Activated CD4-positive, CD25-positive, alpha-beta regulatory T cell treated with anti-CD3 and anti-CD28 coated beads, Interleukin-2, amount 50 U/mL, for 72 hours (primary cell): Measurements from ENCODE around the gene ZNRD2.

Source experiments
- DNase-seq: peaks from one replicate; pipeline ENCODE4 v3.0.0; 2021

The ZNRD2 gene

GRCh38 chr11:65574109-65574810 is 4.0 kb downstream of the ZNRD2 start:
- peak; percentile 87 for DNase-seq

DNA sequence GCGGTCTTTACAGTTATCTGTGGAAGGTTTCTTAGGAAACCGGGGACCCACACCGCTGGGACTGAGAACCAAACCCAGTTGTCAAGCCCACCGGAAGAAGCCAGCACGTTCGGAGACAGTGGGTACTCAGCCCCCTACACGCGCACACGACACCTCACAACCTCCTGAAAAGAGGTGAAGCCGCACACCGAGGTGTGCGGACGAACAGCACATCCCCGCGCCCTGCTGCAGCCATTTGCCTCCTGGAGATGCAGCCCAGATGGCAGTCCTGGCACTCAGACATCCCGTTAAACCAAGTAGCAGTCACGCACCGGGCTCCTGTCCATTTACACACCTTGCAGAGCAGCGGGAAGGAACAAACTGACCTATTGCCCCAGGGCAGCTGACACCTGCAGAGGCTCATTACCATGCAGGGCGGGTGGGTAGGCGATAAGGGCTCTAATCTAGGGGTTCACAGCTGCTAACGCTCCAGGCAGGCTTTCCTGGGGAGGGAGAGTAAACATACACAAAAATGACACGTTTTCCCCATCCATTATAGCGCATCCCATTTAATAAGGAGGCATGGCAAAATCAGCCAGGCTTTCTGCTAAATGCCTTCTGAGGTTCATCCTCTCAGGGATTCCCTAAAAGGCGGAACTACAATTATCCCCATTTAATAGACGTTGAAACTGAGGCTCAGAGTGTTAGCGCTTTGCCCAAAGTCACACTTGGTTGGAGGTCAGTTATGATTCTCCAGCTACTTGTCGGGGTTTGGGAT is 4.7 kb downstream of the ZNRD2 start:
- no peak for DNase-seq

DNA sequence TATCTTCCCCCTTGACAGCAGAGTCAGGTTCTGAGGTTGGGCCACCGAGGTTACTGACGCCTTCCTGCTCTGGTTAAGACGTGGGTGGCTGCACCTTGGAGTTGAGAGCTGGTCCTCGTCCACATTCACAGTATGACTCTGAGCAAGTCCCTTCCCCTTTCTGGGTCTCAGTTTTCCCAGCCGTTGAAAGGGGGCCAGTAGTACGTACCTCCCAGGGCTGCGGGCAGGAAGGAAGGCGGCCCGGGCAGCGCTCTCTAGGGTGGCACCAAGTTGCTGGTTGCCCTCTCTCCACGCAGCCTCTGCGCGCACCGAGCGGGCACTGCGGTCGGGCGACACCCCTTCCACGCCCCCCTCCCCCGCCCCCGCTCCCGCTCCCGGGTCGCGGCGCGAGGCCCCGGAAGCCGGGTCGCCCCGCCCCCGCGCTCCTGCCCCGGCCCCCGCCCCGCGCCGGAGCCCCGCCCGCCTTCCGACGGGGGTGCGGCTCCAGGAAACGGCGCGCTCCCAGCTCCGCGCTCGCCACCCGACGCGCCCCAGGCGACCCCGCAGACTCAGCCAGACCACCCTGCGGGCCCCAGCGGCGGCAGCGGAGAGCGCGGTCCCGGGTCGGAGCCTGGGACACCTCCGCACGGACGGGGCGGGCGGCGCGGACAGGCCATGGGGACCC is 5.4 kb downstream of the ZNRD2 start, which contains the start of gene EHBP1L1:
Gene EHBP1L1 (plus strand): TSS at position 486 of the 664 bp plus-strand sequence. CDS start 250 bp downstream, outside the sequence.
- peak; percentile 74 for DNase-seq

DNA sequence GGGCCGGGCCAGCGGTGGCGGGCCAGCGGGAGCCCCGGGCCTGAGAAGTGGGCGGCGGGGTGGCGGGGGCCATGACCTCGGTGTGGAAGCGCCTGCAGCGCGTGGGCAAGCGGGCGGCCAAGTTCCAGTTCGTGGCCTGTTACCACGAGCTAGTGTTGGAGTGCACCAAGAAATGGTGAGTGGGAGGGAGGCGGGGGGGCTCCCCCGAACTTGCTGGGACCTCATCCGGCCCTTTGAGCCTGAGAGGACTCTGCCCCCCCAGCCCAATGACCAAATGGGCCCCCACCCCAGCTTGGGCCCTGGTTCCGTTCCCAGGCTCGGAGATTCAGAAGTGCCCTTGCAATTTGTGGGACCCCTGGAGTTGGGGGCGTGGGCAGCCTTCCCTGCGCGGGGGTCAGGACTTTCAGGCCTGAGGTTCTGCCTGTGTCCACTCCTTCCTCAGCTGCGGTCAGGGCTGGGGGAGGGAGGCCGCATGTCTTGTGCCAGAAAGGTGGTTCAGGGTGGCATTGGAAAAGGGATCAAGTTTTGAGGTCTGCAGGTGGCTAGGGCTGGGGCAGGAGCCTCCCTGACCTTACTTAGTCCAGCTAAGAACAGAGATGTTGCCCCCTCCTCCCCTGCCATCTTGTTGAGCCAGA is 6.1 kb downstream of the ZNRD2 start:
- DNase-seq: no peak

DNA sequence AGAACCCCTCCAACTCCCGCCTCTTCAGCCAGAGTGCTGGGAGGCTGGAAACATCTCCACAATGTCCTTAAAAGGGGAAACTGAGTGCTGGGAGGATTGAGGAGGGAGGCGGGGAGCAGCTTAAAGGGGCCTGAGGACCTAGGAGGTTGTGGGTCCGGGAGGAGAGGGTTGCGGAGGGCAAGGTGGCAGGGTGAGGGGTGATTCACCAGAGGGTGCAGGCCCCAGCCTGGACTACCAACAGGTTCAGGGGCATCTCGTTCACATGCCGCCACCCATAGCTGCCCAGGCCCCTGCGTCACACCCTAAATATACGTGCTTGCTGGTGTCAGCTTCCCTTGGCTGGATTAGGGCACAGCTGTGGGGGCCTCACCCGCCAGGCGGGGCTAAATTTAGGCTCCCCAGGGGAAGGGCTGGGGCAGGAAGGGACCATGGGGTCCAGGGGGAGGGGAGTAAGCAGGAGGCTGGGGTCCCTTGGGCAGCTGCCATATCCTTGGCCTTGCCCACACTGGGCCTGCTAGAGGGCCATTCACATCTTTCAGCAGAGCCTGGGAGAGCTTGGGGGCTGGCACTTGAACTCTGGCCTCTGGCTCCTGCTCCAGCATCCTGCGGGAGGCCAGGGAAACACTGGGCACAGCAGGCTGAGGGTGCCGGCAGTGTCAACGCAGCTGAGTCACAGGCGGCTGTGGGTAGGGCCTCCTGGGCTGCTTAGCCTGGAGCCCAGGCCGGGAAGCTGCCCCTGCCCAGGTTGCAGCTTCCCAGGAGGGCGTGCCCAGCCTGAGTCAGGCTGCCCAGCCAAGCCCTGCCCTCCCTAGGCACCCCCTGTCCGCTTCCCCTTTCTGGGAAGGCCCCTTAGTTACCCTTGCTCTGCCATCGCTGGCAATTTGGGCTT is 6.8 kb downstream of the ZNRD2 start:
- DNase-seq: no peak

DNA sequence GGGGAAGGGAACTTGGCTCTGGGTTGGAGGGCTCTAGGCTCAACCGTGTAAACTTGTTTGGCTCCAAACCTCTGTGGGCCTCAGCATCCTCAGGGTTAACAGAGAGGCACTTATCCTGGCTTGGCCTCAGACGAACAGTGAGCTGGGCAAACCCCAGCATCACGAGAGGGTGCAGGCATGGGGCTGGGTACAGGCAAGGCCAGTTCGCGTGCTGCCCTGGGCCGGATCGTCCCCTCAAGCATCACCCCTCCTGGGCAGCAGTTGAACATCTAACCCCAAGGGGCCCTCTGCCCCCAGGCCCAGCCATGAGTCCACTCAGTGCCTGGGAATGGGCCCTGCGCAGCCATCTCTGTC is 7.5 kb downstream of the ZNRD2 start:
- DNase-seq: no peak

DNA sequence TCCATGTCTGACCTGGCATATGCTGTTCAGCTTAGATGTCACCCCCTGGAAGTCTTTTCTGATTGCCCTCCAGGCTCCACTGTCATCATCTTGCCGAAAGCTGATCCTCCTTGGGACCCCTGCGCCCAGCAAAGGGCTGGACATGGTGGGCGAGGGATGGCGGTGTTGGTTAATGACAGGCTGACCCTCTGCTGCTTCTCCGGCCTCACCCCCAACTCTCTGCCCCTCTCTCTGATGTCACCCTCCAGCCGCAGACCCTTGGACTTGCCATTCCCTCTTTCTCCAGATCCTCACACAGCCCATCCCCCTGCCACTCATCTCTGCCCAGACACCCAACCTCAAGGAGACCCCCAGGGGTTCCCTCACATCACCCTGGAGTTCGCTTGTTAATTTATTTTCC is 7.9 kb downstream of the ZNRD2 start:
- DNase-seq: no peak

DNA sequence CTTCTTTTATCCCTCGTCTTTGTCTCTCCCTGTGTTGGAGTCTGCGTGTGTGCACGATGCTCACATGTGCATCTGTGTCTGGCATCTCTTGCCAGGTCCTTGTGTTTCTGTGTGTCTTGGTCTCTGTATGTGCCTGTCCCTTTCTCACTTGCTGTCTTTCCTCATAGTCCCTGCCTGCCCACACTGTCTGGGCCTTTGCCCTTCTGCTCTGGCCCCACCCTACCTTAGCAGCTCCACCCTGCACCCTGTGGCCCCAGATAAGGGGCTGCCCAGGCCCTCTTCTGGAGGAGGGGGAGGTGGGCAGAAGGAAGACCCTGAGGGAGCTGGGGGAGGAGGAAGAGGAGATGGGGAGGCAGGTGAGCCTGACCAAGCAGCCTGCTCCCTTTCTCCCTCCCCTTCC is 8.4 kb downstream of the ZNRD2 start:
- DNase-seq: no peak

DNA sequence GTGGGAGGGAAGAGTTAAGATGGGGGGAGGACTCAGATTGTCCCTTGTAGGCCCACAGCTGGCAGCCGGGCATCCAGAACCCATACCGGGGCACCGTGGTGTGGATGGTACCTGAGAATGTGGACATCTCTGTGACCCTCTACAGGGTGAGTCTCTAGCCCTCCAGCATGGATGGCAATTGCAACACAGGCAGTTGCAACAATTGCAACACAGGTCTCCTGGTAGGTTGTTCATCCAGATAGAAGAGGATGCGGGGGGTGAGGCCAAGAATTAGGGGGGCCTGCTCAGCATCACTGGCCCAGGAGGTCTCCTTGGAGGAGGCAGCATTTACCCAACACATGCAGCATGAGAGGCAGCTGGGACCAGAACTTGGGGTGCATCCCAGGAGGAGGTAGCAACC is 9.0 kb downstream of the ZNRD2 start:
- DNase-seq: no peak

DNA sequence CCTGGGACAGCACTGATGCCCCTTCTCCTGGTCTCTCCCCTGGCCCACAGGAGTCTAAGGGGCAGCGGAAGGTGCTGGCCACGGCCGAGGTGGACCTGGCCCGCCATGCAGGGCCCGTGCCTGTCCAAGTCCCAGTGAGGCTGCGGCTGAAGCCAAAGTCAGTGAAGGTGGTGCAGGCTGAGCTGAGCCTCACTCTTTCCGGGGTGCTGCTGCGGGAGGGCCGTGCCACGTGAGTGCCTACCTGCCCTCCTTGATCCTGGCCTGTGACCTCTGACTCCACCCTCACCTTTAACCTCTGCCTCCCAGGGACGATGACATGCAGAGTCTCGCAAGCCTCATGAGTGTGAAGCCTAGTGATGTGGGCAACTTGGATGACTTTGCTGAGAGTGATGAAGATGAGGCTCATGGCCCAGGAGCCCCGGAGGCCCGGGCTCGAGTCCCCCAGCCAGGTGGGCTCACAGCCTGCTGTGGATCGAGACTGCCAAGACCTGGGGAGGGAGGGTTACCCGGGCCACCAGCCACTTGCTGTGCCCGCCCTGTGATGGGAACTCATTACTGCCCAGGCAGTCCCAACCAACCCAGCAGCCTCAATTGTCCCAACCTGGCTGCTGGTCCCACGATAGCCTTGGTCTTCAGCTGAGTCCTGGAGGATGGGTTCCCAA is 9.9 kb downstream of the ZNRD2 start:
- no peak for DNase-seq

- DNase-seq: no peak
These were observed 10.5 kb downstream of the ZNRD2 start for GRCh38 chr11:65580756-65581155.

GRCh38 chr11:65581928-65582327 is 11.7 kb downstream of the ZNRD2 start:
- DNase-seq: no peak

DNA sequence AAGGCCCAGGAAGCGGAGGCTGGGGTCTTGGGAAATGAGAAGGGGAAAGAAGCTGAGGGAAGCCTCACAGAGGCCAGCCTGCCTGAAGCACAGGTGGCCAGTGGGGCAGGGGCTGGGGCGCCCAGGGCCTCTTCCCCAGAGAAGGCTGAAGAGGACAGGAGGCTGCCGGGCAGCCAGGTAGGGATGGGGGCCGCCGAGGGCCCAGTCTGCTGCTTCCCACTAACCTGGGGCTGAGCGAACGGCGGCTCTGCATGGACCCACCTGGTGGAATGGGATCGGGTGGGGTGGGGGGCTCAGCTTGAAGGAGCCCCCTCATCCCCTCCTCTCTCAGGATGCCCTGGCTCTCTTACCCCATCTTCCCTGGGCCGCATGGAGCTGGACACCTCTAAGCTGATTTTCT is 13.3 kb downstream of the ZNRD2 start:
- DNase-seq: no peak

DNA sequence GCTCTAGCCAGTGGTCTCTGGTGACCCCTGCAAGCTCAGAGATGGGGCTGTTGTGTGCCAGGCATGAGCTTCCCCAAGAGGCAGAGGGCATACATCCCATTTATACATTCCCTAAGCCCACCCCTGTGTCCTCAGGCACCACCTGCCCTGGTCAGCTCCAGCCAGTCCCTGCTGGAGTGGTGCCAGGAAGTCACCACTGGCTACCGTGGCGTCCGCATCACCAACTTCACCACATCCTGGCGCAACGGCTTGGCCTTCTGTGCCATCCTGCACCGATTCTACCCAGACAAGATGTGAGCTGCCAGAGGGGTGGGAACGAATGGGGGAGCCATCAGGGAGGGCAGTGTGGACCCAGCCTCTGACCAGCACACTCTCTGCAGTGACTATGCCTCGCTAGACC is 13.8 kb downstream of the ZNRD2 start:
- no peak for DNase-seq

- DNase-seq: no peak
These were observed 14.5 kb downstream of the ZNRD2 start for GRCh38 chr11:65584723-65585171.

DNA sequence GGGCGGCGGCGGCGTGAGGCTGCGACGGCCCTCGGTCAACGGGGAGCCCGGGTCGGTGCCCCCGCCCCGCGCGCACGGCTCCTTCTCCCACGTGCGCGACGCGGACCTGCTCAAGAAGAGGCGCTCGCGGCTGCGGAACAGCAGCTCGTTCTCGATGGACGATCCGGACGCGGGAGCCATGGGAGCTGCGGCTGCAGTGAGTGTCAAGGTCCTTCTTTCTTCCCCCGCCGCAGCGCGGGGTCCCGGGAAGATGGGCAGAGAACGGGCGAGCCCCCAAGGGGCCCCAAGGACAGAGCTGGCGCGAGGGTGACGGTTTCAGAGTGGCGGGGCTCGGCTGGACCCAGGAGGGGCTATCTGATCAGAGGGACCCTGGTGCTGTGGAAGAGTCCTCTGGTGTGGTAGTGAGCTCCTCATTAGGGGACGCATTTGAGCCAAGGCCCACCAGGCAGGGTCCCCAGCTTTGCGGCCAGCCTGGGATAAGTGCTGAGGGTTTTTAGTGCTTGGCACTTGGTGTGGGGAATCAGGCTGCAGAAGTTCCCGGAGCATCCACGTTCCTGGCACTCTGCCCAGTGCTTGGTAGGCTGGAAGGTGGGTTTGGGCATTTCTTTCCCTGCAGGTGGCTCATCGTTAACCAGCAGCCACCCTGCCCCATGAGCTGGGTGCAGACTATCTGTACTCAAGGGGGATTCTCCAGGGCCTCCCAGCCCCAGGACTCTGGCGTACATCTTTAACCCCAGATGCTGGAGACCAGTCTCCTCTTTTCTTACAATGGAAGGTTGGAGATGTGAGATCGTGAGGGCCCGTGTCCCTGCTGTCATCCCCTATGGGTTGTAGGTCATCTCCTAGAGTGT is 15.3 kb downstream of the ZNRD2 start:
- DNase-seq: no peak

- DNase-seq: no peak
These were observed 16.0 kb downstream of the ZNRD2 start for GRCh38 chr11:65586247-65586630.

- no peak for DNase-seq
These were observed 16.4 kb downstream of the ZNRD2 start for GRCh38 chr11:65586676-65587075.

DNA sequence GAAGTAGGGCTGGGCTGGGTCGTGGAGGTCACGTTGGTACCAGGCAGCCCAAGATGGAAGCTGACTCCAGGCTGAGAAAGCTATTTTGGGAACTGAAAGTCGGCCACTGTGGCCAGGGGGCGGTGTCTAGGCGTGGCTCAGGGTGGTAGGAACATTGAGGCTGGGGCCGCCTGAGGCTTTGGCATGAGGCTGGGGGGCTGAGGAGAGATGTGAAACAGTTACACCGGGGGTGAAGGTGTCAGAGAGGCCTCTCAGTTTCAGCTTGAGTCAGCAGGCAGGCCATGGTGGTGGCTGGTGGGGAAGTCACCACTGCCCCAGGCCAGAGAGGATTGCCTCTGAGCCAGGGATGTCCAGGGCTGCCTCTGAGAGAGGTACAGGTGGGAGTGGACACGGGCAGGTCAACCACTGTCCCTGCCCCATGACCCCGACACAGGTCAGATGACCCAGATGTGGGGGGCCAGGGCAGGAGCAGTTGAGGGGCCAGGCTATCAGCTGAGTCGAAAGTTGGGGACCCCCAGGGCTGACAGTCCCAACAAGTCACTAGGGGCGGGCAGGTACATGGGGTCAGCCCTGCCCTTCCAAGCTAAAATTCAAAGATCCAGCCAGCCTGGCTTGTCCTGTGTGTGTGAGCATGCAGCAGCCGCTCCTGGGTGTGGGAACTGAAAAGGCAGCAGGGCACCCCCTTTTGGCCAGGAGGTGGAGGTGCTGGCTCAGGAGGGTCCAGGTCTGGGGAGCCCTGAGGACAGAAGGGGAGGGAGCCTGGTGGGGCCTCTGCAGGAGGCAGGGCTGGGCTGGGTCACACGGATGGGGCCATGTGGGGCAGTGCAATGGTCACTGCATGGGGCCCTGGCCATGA is 18.1 kb downstream of the ZNRD2 start:
- DNase-seq: peak; percentile 68
